ENCODE data around the gene FAM170B. TPM values are rescaled to one million over a fixed set of nuclear protein-coding genes. Genes with fewer than 3 reads are reported as not detected.

Gene FAM170B
- total RNA-seq, 1 donor from 2014 or later: not detected

GRCh38 chr10:49109669-49110340, 24.0 kb downstream of the FAM170B start:
- no peak for DNase-seq (ENCODE audit: extremely low read depth, low read depth, low spot score)

- DNase-seq (ENCODE audit: extremely low read depth, low read depth, low spot score): no peak
These were observed 25.2 kb downstream of the FAM170B start for GRCh38 chr10:49108656-49109055.

- no peak for DNase-seq (ENCODE audit: extremely low read depth, low read depth, low spot score)
These were observed 25.9 kb downstream of the FAM170B start for GRCh38 chr10:49107887-49108267.

GRCh38 chr10:49107111-49107886, 26.5 kb downstream of the FAM170B start:
- no peak for DNase-seq (ENCODE audit: extremely low read depth, low read depth, low spot score)

GRCh38 chr10:49106451-49106850, 27.4 kb downstream of the FAM170B start:
- DNase-seq (ENCODE audit: extremely low read depth, low read depth, low spot score): no peak

- no peak for DNase-seq (ENCODE audit: extremely low read depth, low read depth, low spot score)
These were observed 28.7 kb downstream of the FAM170B start for GRCh38 chr10:49105076-49105475.

- DNase-seq (ENCODE audit: extremely low read depth, low read depth, low spot score): no peak
These were observed 29.5 kb downstream of the FAM170B start for GRCh38 chr10:49104323-49104722.

- DNase-seq (ENCODE audit: extremely low read depth, low read depth, low spot score): no peak
These were observed 30.1 kb downstream of the FAM170B start for GRCh38 chr10:49103761-49104160.

GRCh38 chr10:49099046-49099445, 34.8 kb downstream of the FAM170B start:
- no peak for DNase-seq (ENCODE audit: extremely low read depth, low read depth, low spot score)

GRCh38 chr10:49096890-49097445, 36.9 kb downstream of the FAM170B start:
- no peak for DNase-seq (ENCODE audit: extremely low read depth, low read depth, low spot score)

- DNase-seq (ENCODE audit: extremely low read depth, low read depth, low spot score): no peak
These were observed 39.2 kb downstream of the FAM170B start for GRCh38 chr10:49094646-49095045.

- DNase-seq (ENCODE audit: extremely low read depth, low read depth, low spot score): no peak
These were observed 39.9 kb downstream of the FAM170B start for GRCh38 chr10:49093922-49094321.

- DNase-seq (ENCODE audit: extremely low read depth, low read depth, low spot score): no peak
These were observed 41.3 kb downstream of the FAM170B start for GRCh38 chr10:49092477-49092876.

- DNase-seq (ENCODE audit: extremely low read depth, low read depth, low spot score): no peak
These were observed 42.2 kb downstream of the FAM170B start for GRCh38 chr10:49091450-49092210.

- no peak for DNase-seq (ENCODE audit: extremely low read depth, low read depth, low spot score)
These were observed 43.0 kb downstream of the FAM170B start for GRCh38 chr10:49090696-49091380.

GRCh38 chr10:49090189-49090575, 43.6 kb downstream of the FAM170B start:
- DNase-seq (ENCODE audit: extremely low read depth, low read depth, low spot score): no peak

- DNase-seq (ENCODE audit: extremely low read depth, low read depth, low spot score): no peak
These were observed 44.1 kb downstream of the FAM170B start for GRCh38 chr10:49089557-49090188.

- no peak for DNase-seq (ENCODE audit: extremely low read depth, low read depth, low spot score)
These were observed 44.7 kb downstream of the FAM170B start for GRCh38 chr10:49089152-49089551.

- DNase-seq (ENCODE audit: extremely low read depth, low read depth, low spot score): no peak
These were observed 46.9 kb downstream of the FAM170B start for GRCh38 chr10:49086889-49087288.

GRCh38 chr10:49083261-49083660, 50.6 kb downstream of the FAM170B start:
- DNase-seq (ENCODE audit: extremely low read depth, low read depth, low spot score): no peak
